SK-N-MC (cell line): Measurements from ENCODE around the gene SACS.

ENCODE experiments used
- EZH2 ChIP-seq: fragments of 200-600 bp; sonication (generic); IDR thresholded peaks from one replicate; pipeline ENCODE4 v1.6.1; 2017; ENCODE audit warnings: antibody characterized with exemption
- FOXP2 ChIP-seq: optimal IDR thresholded peaks from 2 replicates; pipeline ENCODE3; 2011; ENCODE audit warnings: mild to moderate bottlenecking, moderate library complexity; ENCODE audit not compliant: insufficient read depth; ENCODE audit errors: extremely low read length, control extremely low read depth
- POLR2AphosphoS5 ChIP-seq: IDR thresholded peaks from 2 replicates; pipeline ENCODE4 v1.6.1; 2012; ENCODE audit warnings: mild to moderate bottlenecking, low read depth, low read length, borderline replicate concordance

- TF ChIP-seq EZH2, result no peak
- TF ChIP-seq POLR2AphosphoS5, result no peak
- no peak for TF ChIP-seq FOXP2
Measured at GRCh38 chr13:23434491-23434890, 989 bp upstream of the SACS start.
